Mesodermal cell (in vitro differentiated cells): ENCODE measurements around the gene THSD7B. TPM values are rescaled to one million over a fixed set of nuclear protein-coding genes. Genes with fewer than 3 reads are reported as not detected.
"Not testable (repeated sequence)": the region's sequence is repeated elsewhere in the genome, so short reads cannot be mapped to it uniquely, and the experiment has no call there.

Source experiments
- H3K27ac ChIP-seq: 2 replicates; pipeline ENCODE4 v1.7.0; 2013; ENCODE audit warnings: mild to moderate bottlenecking, low read depth, low read length, moderate library complexity; ENCODE audit not compliant: severe bottlenecking
- H3K36me3 ChIP-seq: 2 replicates; pipeline ENCODE4 v1.7.1; 2013; ENCODE audit warnings: mild to moderate bottlenecking, low read length, moderate library complexity; ENCODE audit not compliant: control insufficient read depth, insufficient read depth
- H3K4me1 ChIP-seq: one replicate; pipeline ENCODE4 v1.7.1; 2013; ENCODE audit warnings: mild to moderate bottlenecking, low read length; ENCODE audit not compliant: insufficient read depth, control insufficient read depth, poor library complexity, severe bottlenecking
- H3K4me3 ChIP-seq: 2 replicates; pipeline ENCODE4 v1.7.0; 2013; ENCODE audit warnings: low read length, control low read depth, mild to moderate bottlenecking; ENCODE audit not compliant: insufficient read depth, poor library complexity, severe bottlenecking; ENCODE audit errors: extremely low read depth
- H3K9me3 ChIP-seq: 2 replicates; pipeline ENCODE4 v1.7.1; 2013; ENCODE audit warnings: mild to moderate bottlenecking, low read length, moderate library complexity; ENCODE audit not compliant: control insufficient read depth
- WGBS, 2 experiments: methylation state at CpG; one replicate each; pipeline ENCODE4 v1.1.5; 2013; ENCODE audit warnings: missing lambda C conversion rate in 2 of 2; ENCODE audit not compliant: insufficient coverage in 2 of 2; 5-methylcytosine and 5-hydroxymethylcytosine counted together
- polyA plus RNA-seq, 2 experiments: library from polyadenylated mRNA; stranded (reverse); fragments of 50-300 nt; gene quantifications; one replicate each; pipeline ENCODE4 v1.2.3, GENCODE V29; 2013

The THSD7B gene, protein sequence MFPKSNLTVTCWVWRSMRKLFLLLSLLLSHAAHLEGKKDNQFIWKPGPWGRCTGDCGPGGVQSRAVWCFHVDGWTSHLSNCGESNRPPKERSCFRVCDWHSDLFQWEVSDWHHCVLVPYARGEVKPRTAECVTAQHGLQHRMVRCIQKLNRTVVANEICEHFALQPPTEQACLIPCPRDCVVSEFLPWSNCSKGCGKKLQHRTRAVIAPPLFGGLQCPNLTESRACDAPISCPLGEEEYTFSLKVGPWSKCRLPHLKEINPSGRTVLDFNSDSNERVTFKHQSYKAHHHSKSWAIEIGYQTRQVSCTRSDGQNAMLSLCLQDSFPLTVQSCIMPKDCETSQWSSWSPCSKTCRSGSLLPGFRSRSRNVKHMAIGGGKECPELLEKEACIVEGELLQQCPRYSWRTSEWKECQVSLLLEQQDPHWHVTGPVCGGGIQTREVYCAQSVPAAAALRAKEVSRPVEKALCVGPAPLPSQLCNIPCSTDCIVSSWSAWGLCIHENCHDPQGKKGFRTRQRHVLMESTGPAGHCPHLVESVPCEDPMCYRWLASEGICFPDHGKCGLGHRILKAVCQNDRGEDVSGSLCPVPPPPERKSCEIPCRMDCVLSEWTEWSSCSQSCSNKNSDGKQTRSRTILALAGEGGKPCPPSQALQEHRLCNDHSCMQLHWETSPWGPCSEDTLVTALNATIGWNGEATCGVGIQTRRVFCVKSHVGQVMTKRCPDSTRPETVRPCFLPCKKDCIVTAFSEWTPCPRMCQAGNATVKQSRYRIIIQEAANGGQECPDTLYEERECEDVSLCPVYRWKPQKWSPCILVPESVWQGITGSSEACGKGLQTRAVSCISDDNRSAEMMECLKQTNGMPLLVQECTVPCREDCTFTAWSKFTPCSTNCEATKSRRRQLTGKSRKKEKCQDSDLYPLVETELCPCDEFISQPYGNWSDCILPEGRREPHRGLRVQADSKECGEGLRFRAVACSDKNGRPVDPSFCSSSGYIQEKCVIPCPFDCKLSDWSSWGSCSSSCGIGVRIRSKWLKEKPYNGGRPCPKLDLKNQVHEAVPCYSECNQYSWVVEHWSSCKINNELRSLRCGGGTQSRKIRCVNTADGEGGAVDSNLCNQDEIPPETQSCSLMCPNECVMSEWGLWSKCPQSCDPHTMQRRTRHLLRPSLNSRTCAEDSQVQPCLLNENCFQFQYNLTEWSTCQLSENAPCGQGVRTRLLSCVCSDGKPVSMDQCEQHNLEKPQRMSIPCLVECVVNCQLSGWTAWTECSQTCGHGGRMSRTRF (N-terminal part only)
- polyA plus RNA-seq (2013, experiment 1 of 2) = 0.07 TPM
- polyA plus RNA-seq (2013, experiment 2 of 2) = 0.05 TPM

DNA sequence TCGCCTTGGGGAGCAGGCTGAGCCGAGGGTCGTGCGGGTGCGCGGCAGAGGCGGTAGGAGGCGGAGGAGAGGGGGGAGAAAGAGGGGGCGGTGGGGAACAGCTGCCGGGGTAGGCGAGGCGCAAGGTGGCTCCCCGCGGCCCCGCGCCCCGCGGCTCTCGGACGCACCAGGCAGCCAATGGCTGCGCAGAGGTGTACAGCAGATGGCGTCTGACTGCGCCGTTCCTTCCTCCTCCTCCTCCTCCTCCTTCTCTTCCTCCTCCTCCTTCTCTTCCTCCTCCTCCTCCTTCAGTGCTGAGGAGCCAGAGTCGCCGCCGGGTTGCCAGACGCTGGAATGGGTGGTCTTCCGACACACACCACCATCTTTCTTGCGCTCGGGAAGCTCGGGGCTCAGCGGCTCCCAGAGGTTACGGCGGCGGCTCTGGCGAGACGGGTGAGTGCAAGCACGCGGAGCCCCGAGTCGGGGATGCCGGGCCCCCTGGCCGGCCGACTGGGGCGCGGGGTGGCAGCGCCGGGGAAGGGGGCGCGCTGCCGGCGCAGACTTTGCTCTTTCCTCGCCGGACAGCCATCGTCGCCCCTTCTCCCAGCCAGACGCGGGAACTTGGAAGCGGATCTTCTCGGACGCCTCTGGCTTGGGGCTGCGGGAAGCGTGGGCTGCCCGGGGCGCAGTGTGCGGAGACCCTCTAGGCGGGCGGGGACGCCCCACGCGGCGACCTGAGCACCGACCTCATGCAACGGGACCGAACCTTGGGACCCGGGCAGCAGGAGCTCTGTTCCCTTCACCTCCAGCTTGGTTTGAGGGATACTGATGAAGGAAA, at the start of gene THSD7B:
Gene THSD7B, plus strand, starts transcription at position 290 of the 817 bp plus-strand sequence. CDS start 116,634 bp downstream, outside the sequence.
- Histone ChIP-seq H3K36me3 (no peaks in the 10 kb centered on the region), H3K27ac (no peak within 1 kb of the TSS), H3K4me3 (peak within 1 kb of the TSS; percentile 35), H3K4me1 (peaks cover 5% of the 10 kb centered on the region), H3K9me3 (no peaks in the 10 kb centered on the region)
- WGBS, 2 experiments = 1% methylated on average over 39 to 50 of the region's 77 CpGs

GRCh38 chr2:136718273-136718672, 47.1 kb upstream of the THSD7B start:
- H3K36me3 ChIP-seq = no peaks in the 10 kb centered on the region
- H3K27ac ChIP-seq = no peak overlapping the region
- H3K4me3 ChIP-seq = no peak overlapping the region
- H3K4me1 ChIP-seq = no peaks in the 10 kb centered on the region
- no peaks in the 10 kb centered on the region for H3K9me3 ChIP-seq

DNA sequence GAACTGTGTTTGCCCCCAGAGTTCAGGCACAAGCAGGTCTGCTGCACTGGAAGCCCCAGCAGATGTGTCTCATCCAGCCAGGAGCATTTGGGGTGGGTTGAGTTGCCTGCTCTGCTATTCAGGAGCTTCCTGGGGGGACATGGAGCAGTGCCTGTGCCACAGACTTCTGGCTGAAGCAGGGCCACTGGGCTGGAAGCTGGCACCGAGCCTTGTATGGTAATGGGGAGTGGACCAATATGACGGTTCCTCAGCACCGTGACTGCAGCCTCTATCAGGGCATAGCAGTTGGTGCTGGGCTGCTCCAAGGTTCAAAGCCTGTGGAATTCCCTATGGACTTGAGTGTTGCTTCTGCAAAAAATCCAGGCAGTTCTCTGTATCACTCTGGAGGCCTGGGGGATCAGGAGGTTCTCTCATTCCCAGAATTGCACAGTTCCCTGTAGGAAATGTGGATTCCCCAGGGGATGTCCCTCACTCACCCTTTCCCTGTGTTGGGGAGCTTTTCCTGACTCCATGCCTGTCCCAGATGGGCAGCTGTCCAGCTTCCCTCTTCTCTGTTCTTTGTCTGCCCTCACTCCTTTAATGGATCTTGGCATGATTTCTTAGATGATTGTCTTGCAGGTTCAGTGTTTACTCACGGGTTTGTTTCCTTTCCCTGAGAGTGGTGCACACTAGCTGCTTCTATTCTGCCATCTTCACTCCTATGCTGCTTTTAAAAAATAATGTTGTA, 37.2 kb upstream of the THSD7B start:
- H3K4me3 ChIP-seq = no peak overlapping the region
- H3K27ac ChIP-seq = no peak overlapping the region
- WGBS, 2 experiments = 73 to 86% methylated on average over 3 of the region's 4 CpGs
- no peaks in the 10 kb centered on the region for H3K36me3 ChIP-seq
- no peaks in the 10 kb centered on the region for H3K4me1 ChIP-seq
- H3K9me3 ChIP-seq = no peaks in the 10 kb centered on the region

- Histone ChIP-seq H3K4me3 (no peak overlapping the region), H3K4me1 (no peaks in the 10 kb centered on the region), H3K9me3 (no peaks in the 10 kb centered on the region), H3K36me3 (no peaks in the 10 kb centered on the region), H3K27ac (no peak overlapping the region)
- WGBS, 2 experiments = 100% methylated on average over 1 of the region's 3 CpGs; no CpG with 5 or more reads in 1 of the 2 experiments
These were observed 29.1 kb upstream of the THSD7B start for GRCh38 chr2:136736236-136736635.

GRCh38 chr2:136738044-136738443, 27.3 kb upstream of the THSD7B start:
- no peak overlapping the region for H3K4me3 ChIP-seq
- H3K9me3 ChIP-seq = no peaks in the 10 kb centered on the region
- H3K4me1 ChIP-seq = no peaks in the 10 kb centered on the region
- WGBS, 2 experiments = 60% methylated on average over 1 of the region's 2 CpGs; no CpG with 5 or more reads in 1 of the 2 experiments
- no peak overlapping the region for H3K27ac ChIP-seq
- H3K36me3 ChIP-seq = no peaks in the 10 kb centered on the region

DNA sequence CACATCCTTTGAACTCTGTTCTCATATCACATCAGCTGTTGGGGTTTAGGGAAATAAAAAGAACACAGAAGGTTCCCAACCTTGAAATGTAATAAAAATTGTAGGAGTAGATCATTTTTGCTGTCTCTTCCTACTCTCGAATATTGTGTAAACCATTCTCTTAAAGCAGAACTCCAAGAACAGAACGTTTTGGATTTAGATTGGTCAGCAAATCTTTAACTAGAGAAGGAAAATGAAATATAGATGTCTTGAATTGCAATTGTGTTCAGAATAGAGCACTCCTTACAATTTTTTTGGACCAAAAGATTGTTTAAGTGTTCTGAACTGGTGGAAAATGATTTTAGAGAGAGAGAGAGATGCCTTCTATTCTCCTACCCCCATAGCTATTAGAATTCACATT, 23.9 kb upstream of the THSD7B start:
- H3K4me1 ChIP-seq = no peaks in the 10 kb centered on the region
- H3K9me3 ChIP-seq = no peaks in the 10 kb centered on the region
- H3K4me3 ChIP-seq = no peak overlapping the region
- H3K27ac ChIP-seq = no peak overlapping the region
- WGBS, 2 experiments = no CpG with 5 or more reads among the region's 2 CpGs
- H3K36me3 ChIP-seq = no peaks in the 10 kb centered on the region

DNA sequence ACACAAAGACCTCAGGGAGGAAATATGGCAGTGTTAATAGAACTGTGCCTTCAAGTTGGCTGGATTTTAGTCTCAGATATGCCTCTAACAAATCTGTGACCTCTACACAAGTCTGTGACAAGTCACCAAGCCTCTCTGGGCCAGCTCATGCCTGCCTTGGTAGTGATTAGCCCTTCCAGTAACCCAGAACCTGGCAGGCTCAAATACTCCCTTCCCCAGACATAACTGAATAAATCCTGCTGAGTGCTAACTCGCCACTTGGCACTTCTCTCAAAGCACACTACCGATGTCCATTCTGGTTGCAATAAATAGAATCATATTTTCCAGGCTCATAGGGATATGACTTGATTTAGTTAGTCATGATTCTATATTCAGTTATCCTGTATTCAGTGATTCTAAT, 15.3 kb upstream of the THSD7B start:
- Histone ChIP-seq H3K4me1 (no peaks in the 10 kb centered on the region), H3K9me3 (no peaks in the 10 kb centered on the region)
- WGBS, 2 experiments = 71% methylated on average over 1 of the region's 2 CpGs; no CpG with 5 or more reads in 1 of the 2 experiments

DNA sequence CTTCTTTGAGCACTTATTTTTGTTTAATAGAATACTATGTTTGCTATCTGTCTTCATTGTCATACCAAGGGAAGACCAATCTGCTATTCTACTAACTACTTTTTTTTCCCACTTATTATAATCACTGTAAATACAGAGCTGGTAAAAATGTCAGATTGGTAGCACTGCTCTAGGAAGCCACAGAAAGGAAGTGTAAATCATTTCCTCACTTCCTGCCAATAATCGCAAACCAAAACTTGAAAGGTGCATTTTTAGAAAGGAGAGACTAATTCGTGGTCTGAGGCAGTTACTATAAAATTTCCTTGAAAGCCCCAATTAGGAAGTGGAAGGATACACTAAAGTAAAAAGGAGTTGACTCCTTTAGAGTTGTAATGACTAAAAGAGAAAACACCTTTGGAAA, 13.9 kb upstream of the THSD7B start:
- no CpG with 5 or more reads among the region's 2 CpGs for WGBS, 2 experiments
- Histone ChIP-seq H3K4me1 (no peaks in the 10 kb centered on the region), H3K4me3 (no peak overlapping the region), H3K27ac (no peak overlapping the region), H3K9me3 (no peaks in the 10 kb centered on the region), H3K36me3 (no peaks in the 10 kb centered on the region)

More for the DNA sequence above, 15.3 kb upstream of the THSD7B start:
- Histone ChIP-seq H3K27ac (no peak overlapping the region), H3K4me3 (no peak overlapping the region), H3K36me3 (no peaks in the 10 kb centered on the region)

GRCh38 chr2:136758504-136758903, 6.8 kb upstream of the THSD7B start:
- not testable (repeated sequence) for H3K36me3 ChIP-seq, H3K27ac ChIP-seq, H3K4me3 ChIP-seq, H3K9me3 ChIP-seq, H3K4me1 ChIP-seq
- WGBS, 2 experiments = 81 to 82% methylated on average over 17 to 19 of the region's 22 CpGs
